H9 (cell line): ENCODE measurements around the gene CDH3. TPM values are rescaled to one million over a fixed set of nuclear protein-coding genes. Genes with fewer than 3 reads are reported as not detected.

Source experiments
- DNase-seq: peaks from one replicate; pipeline ENCODE4 v3.0.0-alpha.2; 2017
- H2AFZ ChIP-seq: one replicate; pipeline ENCODE4 v1.6.1; 2013; ENCODE audit warnings: mild to moderate bottlenecking, low read length, control low read depth, moderate library complexity
- H2AK5ac ChIP-seq: 2 replicates; pipeline ENCODE4 v1.6.1; 2013; ENCODE audit warnings: low read length, control low read depth, mixed read lengths; ENCODE audit not compliant: insufficient read length
- H2BK120ac ChIP-seq: one replicate; pipeline ENCODE4 v1.6.1; 2013; ENCODE audit warnings: low read depth, mild to moderate bottlenecking, low read length, control low read depth, inconsistent platforms; ENCODE audit not compliant: poor library complexity, severe bottlenecking
- H2BK12ac ChIP-seq: 2 replicates; pipeline ENCODE4 v1.6.1; 2013; ENCODE audit warnings: low read length, control low read depth, mixed read lengths, low read depth; ENCODE audit not compliant: insufficient read length
- H2BK15ac ChIP-seq: 2 replicates; pipeline ENCODE4 v1.6.1; 2013; ENCODE audit warnings: low read depth, low read length, control low read depth
- H2BK20ac ChIP-seq: one replicate; pipeline ENCODE4 v1.6.1; 2013; ENCODE audit warnings: low read depth, mild to moderate bottlenecking, low read length, control low read depth, inconsistent platforms; ENCODE audit not compliant: poor library complexity, severe bottlenecking
- H2BK5ac ChIP-seq: 2 replicates; pipeline ENCODE4 v1.6.1; 2013; ENCODE audit warnings: low read length, control low read depth, mixed read lengths; ENCODE audit not compliant: insufficient read length
- H3K14ac ChIP-seq: 2 replicates; pipeline ENCODE4 v1.6.1; 2013; ENCODE audit warnings: low read length, control low read depth; ENCODE audit not compliant: insufficient read depth
- H3K18ac ChIP-seq: 2 replicates; pipeline ENCODE4 v1.6.1; 2013; ENCODE audit warnings: low read depth, mild to moderate bottlenecking, mixed read lengths, low read length, control low read depth; ENCODE audit not compliant: insufficient read length
- H3K23ac ChIP-seq: 2 replicates; pipeline ENCODE4 v1.6.1; 2013; ENCODE audit warnings: low read length, control low read depth, mixed read lengths, low read depth; ENCODE audit not compliant: insufficient read length
- H3K23me2 ChIP-seq: 2 replicates; pipeline ENCODE4 v1.6.1; 2013; ENCODE audit warnings: low read depth, mild to moderate bottlenecking, mixed read lengths, low read length, control low read depth; ENCODE audit not compliant: insufficient read length, poor library complexity, severe bottlenecking
- H3K27ac ChIP-seq: 2 replicates; pipeline ENCODE4 v1.5.1; 2013; ENCODE audit warnings: low read length, control low read depth, mixed read lengths, low read depth; ENCODE audit not compliant: insufficient read length
- H3K27me3 ChIP-seq: 2 replicates; pipeline ENCODE4 v1.6.1; 2013; ENCODE audit warnings: low read length, control low read depth, inconsistent platforms; ENCODE audit not compliant: insufficient read depth
- H3K4ac ChIP-seq: 2 replicates; pipeline ENCODE4 v1.6.1; 2013; ENCODE audit warnings: low read depth, mild to moderate bottlenecking, control low read depth, inconsistent platforms, low read length, moderate library complexity
- H3K4me1 ChIP-seq: 2 replicates; pipeline ENCODE4 v1.6.1; 2013; ENCODE audit warnings: low read length, control low read depth, inconsistent platforms; ENCODE audit not compliant: insufficient read depth
- H3K4me2 ChIP-seq: 2 replicates; pipeline ENCODE4 v1.6.1; 2013; ENCODE audit warnings: low read length, control low read depth, mixed read lengths; ENCODE audit not compliant: insufficient read length, insufficient read depth
- H3K56ac ChIP-seq: 2 replicates; pipeline ENCODE4 v1.6.1; 2013; ENCODE audit warnings: low read depth, mild to moderate bottlenecking, mixed read lengths, low read length, control low read depth; ENCODE audit not compliant: insufficient read length
- H3K79me1 ChIP-seq: 2 replicates; pipeline ENCODE4 v1.6.1; 2013; ENCODE audit warnings: low read depth, mild to moderate bottlenecking, moderate library complexity, low read length, control low read depth, inconsistent platforms; ENCODE audit not compliant: insufficient read depth, poor library complexity, severe bottlenecking
- H3K79me2 ChIP-seq: 2 replicates; pipeline ENCODE4 v1.6.1; 2013; ENCODE audit warnings: low read length, control low read depth, inconsistent platforms; ENCODE audit not compliant: insufficient read depth
- H3K9ac ChIP-seq: 2 replicates; pipeline ENCODE4 v1.6.1; 2013; ENCODE audit warnings: low read length, control low read depth, mixed read lengths; ENCODE audit not compliant: insufficient read length; ENCODE audit errors: extremely low read depth
- H3K9me3 ChIP-seq: one replicate; pipeline ENCODE4 v1.6.1; 2013; ENCODE audit warnings: low read depth, low read length, inconsistent platforms; ENCODE audit not compliant: control insufficient read depth
- H3T11ph ChIP-seq: one replicate; pipeline ENCODE4 v1.6.1; 2013; ENCODE audit warnings: mild to moderate bottlenecking, low read length, control low read depth, inconsistent platforms
- H4K20me1 ChIP-seq: one replicate; pipeline ENCODE4 v1.6.1; 2013; ENCODE audit not compliant: control insufficient read depth, insufficient read length, insufficient read depth
- H4K5ac ChIP-seq: 2 replicates; pipeline ENCODE4 v1.6.1; 2013; ENCODE audit warnings: low read depth, mild to moderate bottlenecking, mixed read lengths, low read length, control low read depth; ENCODE audit not compliant: insufficient read length
- H4K8ac ChIP-seq: replicated peaks from 2 replicates; pipeline ENCODE4 v1.6.1; 2013; ENCODE audit warnings: low read length, control low read depth, mixed read lengths, low read depth; ENCODE audit not compliant: insufficient read length
- H4K91ac ChIP-seq: 2 replicates; pipeline ENCODE4 v1.6.1; 2013; ENCODE audit warnings: low read depth, mild to moderate bottlenecking, moderate library complexity, mixed read lengths, low read length, control low read depth; ENCODE audit not compliant: insufficient read length
- H3K27ac Mint-ChIP-seq, 3 experiments: 2 replicates in 2 of 3; 3 replicates in 1 of 3; pipeline ENCODE4 v1.8.0; 2020 to 2021; ENCODE audit warnings: mixed read lengths in 3 of 3, mild to moderate bottlenecking in 1 of 3, moderate library complexity in 1 of 3
- H3K27me3 Mint-ChIP-seq: 2 replicates; pipeline ENCODE4 v1.8.0; 2021; ENCODE audit warnings: low read depth, mild to moderate bottlenecking, moderate library complexity, mixed read lengths
- H3K36me3 Mint-ChIP-seq, 3 experiments: 2 replicates in 2 of 3; 3 replicates in 1 of 3; pipeline ENCODE4 v1.8.0; 2020 to 2021; ENCODE audit warnings: low read depth in 3 of 3, mixed read lengths in 3 of 3; ENCODE audit not compliant: insufficient read depth in 1 of 3
- H3K4me1 Mint-ChIP-seq, 2 experiments: 2 replicates each; pipeline ENCODE4 v1.8.0; 2020; ENCODE audit warnings: mixed read lengths in 2 of 2
- H3K4me3 Mint-ChIP-seq, 2 experiments: 2 replicates in 1 of 2; 3 replicates in 1 of 2; pipeline ENCODE4 v1.8.0; 2020 to 2021; ENCODE audit warnings: mild to moderate bottlenecking in 2 of 2, mixed read lengths in 2 of 2, moderate library complexity in 1 of 2
- H3K9me3 Mint-ChIP-seq, 2 experiments: 2 replicates in 1 of 2; 3 replicates in 1 of 2; pipeline ENCODE4 v1.8.0; 2020; ENCODE audit warnings: mild to moderate bottlenecking in 2 of 2, mixed read lengths in 2 of 2, moderate library complexity in 1 of 2
- WGBS: extraction: QIAGEN DNeasy Blood & Tissue Kit; methylation state at CpG from one replicate; pipeline ENCODE4 v1.1.7; 2013; ENCODE audit warnings: missing lambda C conversion rate, low lambda C conversion rate, mixed read lengths; ENCODE audit not compliant: insufficient read length; ENCODE audit errors: extremely low coverage; 5-methylcytosine and 5-hydroxymethylcytosine counted together
- total RNA-seq: library from RNA; stranded (reverse); gene quantifications from 2 replicates; pipeline ENCODE4 v1.2.1, GENCODE V29; 2021
- TF ChIP-seq, protein P1 (sequence below): fragments of 200-600 bp; sonication (generic); conservative IDR thresholded peaks from 3 replicates; pipeline ENCODE4 v1.8.0; 2021; ENCODE audit warnings: antibody characterized with exemption, mild to moderate bottlenecking

The CDH3 gene
- total RNA-seq, 1 experiment from 2014 or later: 97.2 TPM

DNA sequence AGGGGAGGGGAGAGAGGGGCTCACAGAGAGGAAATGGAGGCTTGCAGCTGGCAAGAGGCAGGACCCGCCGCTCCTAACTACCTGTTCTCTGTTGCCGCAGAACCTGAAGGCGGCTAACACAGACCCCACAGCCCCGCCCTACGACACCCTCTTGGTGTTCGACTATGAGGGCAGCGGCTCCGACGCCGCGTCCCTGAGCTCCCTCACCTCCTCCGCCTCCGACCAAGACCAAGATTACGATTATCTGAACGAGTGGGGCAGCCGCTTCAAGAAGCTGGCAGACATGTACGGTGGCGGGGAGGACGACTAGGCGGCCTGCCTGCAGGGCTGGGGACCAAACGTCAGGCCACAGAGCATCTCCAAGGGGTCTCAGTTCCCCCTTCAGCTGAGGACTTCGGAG lies 53.0 kb downstream of the CDH3 start:
- Histone ChIP-seq H2BK20ac (no peak overlapping the region), H4K91ac (no peak overlapping the region), H4K5ac (no peak overlapping the region), H2BK120ac (no peak overlapping the region), H3K23ac (no peak overlapping the region), H4K8ac (no peak overlapping the region), H2BK12ac (no peak overlapping the region), H3K27me3 (no peaks in the 10 kb centered on the region), H2AK5ac (no peak overlapping the region), H3K9ac (no peak overlapping the region), H3K27ac (no peak overlapping the region), H3K14ac (no peak overlapping the region), H3K9me3 (no peaks in the 10 kb centered on the region), H3K79me2 (no peaks in the 10 kb centered on the region), H3K23me2 (no peaks in the 10 kb centered on the region), H3K79me1 (no peaks in the 10 kb centered on the region), H3K4ac (no peak overlapping the region), H3K56ac (no peak overlapping the region), H2BK15ac (no peak overlapping the region), H2AFZ (no peak overlapping the region), H4K20me1 (no peaks in the 10 kb centered on the region), H3K18ac (no peak overlapping the region), H2BK5ac (no peak overlapping the region), H3T11ph (no peak overlapping the region), H3K4me2 (no peak overlapping the region), H3K4me1 (no peaks in the 10 kb centered on the region)
- no peaks in the 10 kb centered on the region for H3K27me3 Mint-ChIP-seq
- H3K27ac Mint-ChIP-seq: 0 out of 7 replicates have a peak overlapping the region, but pooled peaks of 1 of the 3 experiments have one; percentile 31
- TF ChIP-seq, protein P1, sequence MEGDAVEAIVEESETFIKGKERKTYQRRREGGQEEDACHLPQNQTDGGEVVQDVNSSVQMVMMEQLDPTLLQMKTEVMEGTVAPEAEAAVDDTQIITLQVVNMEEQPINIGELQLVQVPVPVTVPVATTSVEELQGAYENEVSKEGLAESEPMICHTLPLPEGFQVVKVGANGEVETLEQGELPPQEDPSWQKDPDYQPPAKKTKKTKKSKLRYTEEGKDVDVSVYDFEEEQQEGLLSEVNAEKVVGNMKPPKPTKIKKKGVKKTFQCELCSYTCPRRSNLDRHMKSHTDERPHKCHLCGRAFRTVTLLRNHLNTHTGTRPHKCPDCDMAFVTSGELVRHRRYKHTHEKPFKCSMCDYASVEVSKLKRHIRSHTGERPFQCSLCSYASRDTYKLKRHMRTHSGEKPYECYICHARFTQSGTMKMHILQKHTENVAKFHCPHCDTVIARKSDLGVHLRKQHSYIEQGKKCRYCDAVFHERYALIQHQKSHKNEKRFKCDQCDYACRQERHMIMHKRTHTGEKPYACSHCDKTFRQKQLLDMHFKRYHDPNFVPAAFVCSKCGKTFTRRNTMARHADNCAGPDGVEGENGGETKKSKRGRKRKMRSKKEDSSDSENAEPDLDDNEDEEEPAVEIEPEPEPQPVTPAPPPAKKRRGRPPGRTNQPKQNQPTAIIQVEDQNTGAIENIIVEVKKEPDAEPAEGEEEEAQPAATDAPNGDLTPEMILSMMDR: no peak
- no CpG with 5 or more reads among the region's 23 CpGs for WGBS
- H3K4me3 Mint-ChIP-seq: no peak overlapping the region
- H3K4me1 Mint-ChIP-seq: no peaks in the 10 kb centered on the region
- H3K36me3 Mint-ChIP-seq: peaks cover 26 to 65% (median 34%) of the 10 kb centered on the region in 3 experiments; a peak in 6 of 7 replicates
- no peak for DNase-seq
- H3K9me3 Mint-ChIP-seq: no peaks in the 10 kb centered on the region
